DND-41 (cell line): ENCODE data around the gene SERPINB6.

Experiments
- EZH2 ChIP-seq: IDR thresholded peaks from 3 replicates; pipeline ENCODE4 v1.6.1; 2012; ENCODE audit warnings: borderline replicate concordance, low read depth, mild to moderate bottlenecking, moderate library complexity, low read length, inconsistent platforms; ENCODE audit not compliant: severe bottlenecking
- TF ChIP-seq, protein P1 (sequence below): IDR thresholded peaks from 2 replicates; pipeline ENCODE4 v1.5.1; 2012; ENCODE audit warnings: borderline replicate concordance, low read length, moderate library complexity, mild to moderate bottlenecking; ENCODE audit not compliant: poor library complexity, severe bottlenecking; ENCODE audit errors: extremely low read depth

DNA sequence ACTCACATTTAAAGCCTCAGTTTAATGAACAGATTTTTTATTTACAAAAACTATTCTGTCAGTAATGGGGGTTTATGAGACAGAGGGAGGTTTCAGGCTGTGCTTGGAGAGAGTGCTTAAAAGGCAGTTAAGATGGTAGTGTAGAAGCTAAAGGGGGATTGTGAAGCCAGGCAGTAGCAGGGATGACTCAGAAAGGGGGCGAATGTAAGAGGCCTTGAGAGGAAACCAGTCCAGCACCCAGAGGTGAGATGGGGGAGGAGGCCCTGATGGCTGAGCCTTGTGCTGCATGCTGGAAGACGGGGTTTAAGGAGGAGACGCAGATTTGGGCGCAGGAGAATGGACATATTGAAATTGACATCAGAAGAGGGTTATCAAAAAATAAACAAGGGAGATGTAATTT lies 61.6 kb downstream of the SERPINB6 start:
- no peak for TF ChIP-seq EZH2
- TF ChIP-seq, protein P1, sequence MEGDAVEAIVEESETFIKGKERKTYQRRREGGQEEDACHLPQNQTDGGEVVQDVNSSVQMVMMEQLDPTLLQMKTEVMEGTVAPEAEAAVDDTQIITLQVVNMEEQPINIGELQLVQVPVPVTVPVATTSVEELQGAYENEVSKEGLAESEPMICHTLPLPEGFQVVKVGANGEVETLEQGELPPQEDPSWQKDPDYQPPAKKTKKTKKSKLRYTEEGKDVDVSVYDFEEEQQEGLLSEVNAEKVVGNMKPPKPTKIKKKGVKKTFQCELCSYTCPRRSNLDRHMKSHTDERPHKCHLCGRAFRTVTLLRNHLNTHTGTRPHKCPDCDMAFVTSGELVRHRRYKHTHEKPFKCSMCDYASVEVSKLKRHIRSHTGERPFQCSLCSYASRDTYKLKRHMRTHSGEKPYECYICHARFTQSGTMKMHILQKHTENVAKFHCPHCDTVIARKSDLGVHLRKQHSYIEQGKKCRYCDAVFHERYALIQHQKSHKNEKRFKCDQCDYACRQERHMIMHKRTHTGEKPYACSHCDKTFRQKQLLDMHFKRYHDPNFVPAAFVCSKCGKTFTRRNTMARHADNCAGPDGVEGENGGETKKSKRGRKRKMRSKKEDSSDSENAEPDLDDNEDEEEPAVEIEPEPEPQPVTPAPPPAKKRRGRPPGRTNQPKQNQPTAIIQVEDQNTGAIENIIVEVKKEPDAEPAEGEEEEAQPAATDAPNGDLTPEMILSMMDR, result no peak
